CD14-positive monocyte (primary cell): ENCODE measurements around the gene ADAMTS15. TPM values are rescaled to one million over a fixed set of nuclear protein-coding genes. Genes with fewer than 3 reads are reported as not detected.
A peak's percentile ranks its signal among the peaks of the same experiment; 100 is the strongest.

Source experiments
- DNase-seq, 3 donors: peaks; one replicate each; pipeline ENCODE4 v3.0.0-alpha.2; 2011 to 2022
- H2AFZ ChIP-seq: 2 replicates; pipeline ENCODE4 v1.6.0; 2012; ENCODE audit warnings: mild to moderate bottlenecking, low read depth, low read length, inconsistent platforms; ENCODE audit not compliant: insufficient read depth, poor library complexity, severe bottlenecking
- H3K27ac ChIP-seq, 2 donors: 1 replicate in 1 of 2; 2 replicates in 1 of 2; pipeline ENCODE4 v1.5.1; 2012 to 2013; ENCODE audit warnings: low read length in 2 of 2, control low read depth in 1 of 2, inconsistent platforms in 1 of 2, low read depth in 1 of 2, mild to moderate bottlenecking in 1 of 2
- H3K27me3 ChIP-seq, 2 donors: one replicate each; pipeline versions ENCODE4 v1.6.0 to v1.6.1; 2011 to 2013; ENCODE audit warnings: low read length in 2 of 2; ENCODE audit not compliant: control insufficient read depth in 2 of 2, insufficient read depth in 2 of 2
- H3K36me3 ChIP-seq, 2 donors: replicated peaks in 1 of 2; 1 replicate in 1 of 2; 2 replicates in 1 of 2; pipeline versions ENCODE4 v1.5.1 to v1.6.1; 2012 to 2013; ENCODE audit warnings: low read length in 2 of 2, control low read depth in 1 of 2, inconsistent platforms in 1 of 2, mild to moderate bottlenecking in 1 of 2; ENCODE audit not compliant: insufficient read depth in 2 of 2, control insufficient read depth in 1 of 2
- H3K4me1 ChIP-seq, 2 donors: 1 replicate in 1 of 2; 2 replicates in 1 of 2; pipeline versions ENCODE4 v1.5.1 to v1.6.1; 2012 to 2013; ENCODE audit warnings: low read length in 2 of 2, control low read depth in 1 of 2, inconsistent platforms in 1 of 2, mild to moderate bottlenecking in 1 of 2, moderate library complexity in 1 of 2; ENCODE audit not compliant: insufficient read depth in 2 of 2, control insufficient read depth in 1 of 2
- H3K4me2 ChIP-seq: replicated peaks from 2 replicates; pipeline ENCODE3; 2012; ENCODE audit warnings: low read length, moderate library complexity, mild to moderate bottlenecking; ENCODE audit not compliant: poor library complexity, severe bottlenecking; ENCODE audit errors: extremely low read depth
- H3K4me3 ChIP-seq, 3 experiments: fragments of 200-600 bp in 1 of 3; sonication (generic) in 1 of 3; replicated peaks in 1 of 3; 1 replicate in 2 of 3; 2 replicates in 1 of 3; pipeline ENCODE4 v1.5.1; 2011 to 2013; ENCODE audit warnings: low read length in 3 of 3, mild to moderate bottlenecking in 3 of 3, control low read depth in 2 of 3, low read depth in 2 of 3, inconsistent platforms in 1 of 3, moderate library complexity in 1 of 3
- H3K79me2 ChIP-seq: 2 replicates; pipeline ENCODE4 v1.6.0; 2012; ENCODE audit warnings: mild to moderate bottlenecking, control low read depth, inconsistent platforms, low read length, moderate library complexity; ENCODE audit not compliant: insufficient read depth
- H3K9ac ChIP-seq: 2 replicates; pipeline ENCODE4 v1.6.0; 2017; ENCODE audit warnings: low read length, mild to moderate bottlenecking; ENCODE audit not compliant: insufficient read depth, poor library complexity, severe bottlenecking
- H3K9me3 ChIP-seq, 2 donors: replicated peaks in 1 of 2; 1 replicate in 1 of 2; 2 replicates in 1 of 2; pipeline versions ENCODE4 v1.5.1 to v1.6.1; 2012 to 2013; ENCODE audit warnings: low read length in 2 of 2, control low read depth in 1 of 2; ENCODE audit not compliant: control insufficient read depth in 1 of 2, insufficient read depth in 1 of 2
- H4K20me1 ChIP-seq: 2 replicates; pipeline ENCODE4 v1.6.0; 2012; ENCODE audit warnings: mild to moderate bottlenecking, low read length, control low read depth, moderate library complexity; ENCODE audit not compliant: insufficient read depth
- H3K27ac Mint-ChIP-seq, 7 donors: one replicate each; pipeline ENCODE4 v1.8.0; 2020; ENCODE audit warnings: mild to moderate bottlenecking in 7 of 7, mixed read lengths in 7 of 7, moderate library complexity in 6 of 7, inconsistent platforms in 2 of 7
- H3K27me3 Mint-ChIP-seq, 3 donors: one replicate each; pipeline ENCODE4 v1.8.0; 2021 to 2022; ENCODE audit warnings: low read depth in 3 of 3, mild to moderate bottlenecking in 3 of 3, mixed read lengths in 3 of 3, moderate library complexity in 3 of 3, inconsistent platforms in 1 of 3
- H3K36me3 Mint-ChIP-seq, 2 donors: one replicate each; pipeline ENCODE4 v1.8.0; 2020; ENCODE audit warnings: mixed read lengths in 2 of 2, inconsistent platforms in 1 of 2, mild to moderate bottlenecking in 1 of 2
- H3K4me1 Mint-ChIP-seq: one replicate; pipeline ENCODE4 v1.8.0; 2020; ENCODE audit warnings: mild to moderate bottlenecking, mixed read lengths
- H3K4me3 Mint-ChIP-seq, 2 donors: one replicate each; pipeline ENCODE4 v1.8.0; 2020; ENCODE audit warnings: mild to moderate bottlenecking in 2 of 2, mixed read lengths in 2 of 2, moderate library complexity in 1 of 2
- H3K9me3 Mint-ChIP-seq, 7 donors: one replicate each; pipeline ENCODE4 v1.8.0; 2020 to 2022; ENCODE audit warnings: mixed read lengths in 7 of 7, mild to moderate bottlenecking in 6 of 7, moderate library complexity in 6 of 7, inconsistent platforms in 2 of 7
- WGBS: methylation state at CpG from one replicate; pipeline ENCODE4 v1.1.5; 2013; ENCODE audit warnings: missing lambda C conversion rate; ENCODE audit not compliant: insufficient coverage; 5-methylcytosine and 5-hydroxymethylcytosine counted together
- intact Hi-C, 2 donors: fragments of 100-400 bp; cut with micrococcal nuclease; formaldehyde crosslinking; loops; one replicate each; pipeline versions ENCODE4 v1.15.0 to v1.15.1; 2023
- polyA plus RNA-seq, 3 donors: library from polyadenylated mRNA; depleted of rRNA in 1 of 3; unstranded in 2 of 3; stranded (reverse) in 1 of 3; fragments of 300-500 nt in 2 of 3; fragments of >200 nt in 1 of 3; fragmentation: Illumina TruSeq in 2 of 3; gene quantifications; 1 replicate in 2 of 3; 2 replicates in 1 of 3; pipeline ENCODE4 v1.2.3, GENCODE V29; 2012 to 2021
- TF ChIP-seq, protein P1 (sequence below): fragments of 200-600 bp; IDR thresholded peaks from one replicate; pipeline ENCODE4 v1.8.0; 2022; ENCODE audit warnings: antibody characterized with exemption, mild to moderate bottlenecking

The ADAMTS15 gene
- polyA plus RNA-seq, 3 donors = not detected

DNA sequence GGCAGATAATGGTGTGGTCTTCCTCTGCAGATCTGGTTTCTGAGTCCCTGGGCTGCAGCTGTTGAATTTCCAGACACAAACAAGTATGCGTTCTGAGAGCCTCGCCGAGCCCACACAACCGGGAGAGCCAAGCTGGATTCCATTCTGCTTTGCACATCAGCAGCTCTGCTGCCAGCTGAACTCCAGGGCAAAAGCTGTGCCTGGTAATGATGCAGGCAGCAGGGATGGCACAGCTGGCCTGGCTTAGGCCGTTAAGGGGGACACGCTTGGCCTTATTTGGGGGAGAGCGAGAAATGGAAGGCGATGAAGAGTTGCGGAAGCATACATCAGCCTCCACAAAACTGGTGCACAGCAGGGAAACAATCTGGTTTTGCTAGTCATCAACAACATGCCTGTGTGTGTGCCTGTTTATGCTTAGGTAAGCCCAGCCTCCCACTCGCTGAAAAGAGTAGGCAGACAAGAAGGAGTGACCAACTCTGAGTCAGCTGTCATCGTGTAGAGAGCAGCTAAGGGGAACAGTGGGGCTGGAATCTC, 45.1 kb upstream of the ADAMTS15 start:
- TF ChIP-seq, protein P1, sequence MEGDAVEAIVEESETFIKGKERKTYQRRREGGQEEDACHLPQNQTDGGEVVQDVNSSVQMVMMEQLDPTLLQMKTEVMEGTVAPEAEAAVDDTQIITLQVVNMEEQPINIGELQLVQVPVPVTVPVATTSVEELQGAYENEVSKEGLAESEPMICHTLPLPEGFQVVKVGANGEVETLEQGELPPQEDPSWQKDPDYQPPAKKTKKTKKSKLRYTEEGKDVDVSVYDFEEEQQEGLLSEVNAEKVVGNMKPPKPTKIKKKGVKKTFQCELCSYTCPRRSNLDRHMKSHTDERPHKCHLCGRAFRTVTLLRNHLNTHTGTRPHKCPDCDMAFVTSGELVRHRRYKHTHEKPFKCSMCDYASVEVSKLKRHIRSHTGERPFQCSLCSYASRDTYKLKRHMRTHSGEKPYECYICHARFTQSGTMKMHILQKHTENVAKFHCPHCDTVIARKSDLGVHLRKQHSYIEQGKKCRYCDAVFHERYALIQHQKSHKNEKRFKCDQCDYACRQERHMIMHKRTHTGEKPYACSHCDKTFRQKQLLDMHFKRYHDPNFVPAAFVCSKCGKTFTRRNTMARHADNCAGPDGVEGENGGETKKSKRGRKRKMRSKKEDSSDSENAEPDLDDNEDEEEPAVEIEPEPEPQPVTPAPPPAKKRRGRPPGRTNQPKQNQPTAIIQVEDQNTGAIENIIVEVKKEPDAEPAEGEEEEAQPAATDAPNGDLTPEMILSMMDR = no peak
- H4K20me1 ChIP-seq = no peaks in the 10 kb centered on the region
- H3K27me3 ChIP-seq = peaks cover 0 to 3% of the 10 kb centered on the region in 2 donors
- no peaks in the 10 kb centered on the region for H3K36me3 Mint-ChIP-seq
- peaks cover 24% of the 10 kb centered on the region for H3K4me1 Mint-ChIP-seq
- H3K27me3 Mint-ChIP-seq = peaks cover 6 to 15% (median 10%) of the 10 kb centered on the region in 3 donors
- no peak overlapping the region for H3K4me3 Mint-ChIP-seq
- H3K9ac ChIP-seq = no peak overlapping the region
- H3K4me2 ChIP-seq = no peak overlapping the region
- peak overlapping the region in 1 of 7 donors; percentile 38 for H3K27ac Mint-ChIP-seq
- 91% methylated on average over 9 of the region's 11 CpGs for WGBS
- H3K9me3 Mint-ChIP-seq = peaks cover 0 to 2% (median 0%) of the 10 kb centered on the region in 7 donors
- H3K4me1 ChIP-seq = peaks cover 16 to 21% of the 10 kb centered on the region in 2 donors
- H3K79me2 ChIP-seq = no peaks in the 10 kb centered on the region
- H3K36me3 ChIP-seq = no peaks in the 10 kb centered on the region
- no peak overlapping the region for H3K4me3 ChIP-seq
- intact Hi-C loops = no loop called here
- H3K9me3 ChIP-seq = no peaks in the 10 kb centered on the region
- no peak overlapping the region for H3K27ac ChIP-seq
- H2AFZ ChIP-seq = no peak overlapping the region
- no peak for DNase-seq

DNA sequence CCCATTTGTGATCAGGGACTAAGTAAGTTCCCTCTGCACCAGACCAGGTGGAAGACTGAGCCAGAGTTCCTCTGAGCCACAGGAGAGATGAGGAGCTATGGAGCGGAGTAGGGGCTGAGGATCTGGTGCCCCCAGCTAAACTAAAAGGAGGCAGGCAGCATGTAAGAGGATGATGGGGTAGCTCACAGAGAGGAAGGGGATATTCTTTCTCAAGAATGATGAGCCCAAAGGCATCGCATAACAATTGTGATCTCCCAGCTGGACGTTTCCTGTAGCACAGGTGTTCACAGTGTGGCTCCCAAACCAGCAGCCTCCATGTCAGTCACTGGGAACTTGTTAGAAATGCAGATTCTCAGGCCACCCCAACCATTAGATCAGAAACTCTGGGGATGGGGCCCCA, 44.5 kb upstream of the ADAMTS15 start:
- Histone ChIP-seq H3K4me1 (peaks cover 16 to 21% of the 10 kb centered on the region in 2 donors), H3K4me2 (no peak overlapping the region), H3K27ac (no peak overlapping the region), H3K27me3 (peaks cover 0 to 3% of the 10 kb centered on the region in 2 donors), H3K79me2 (no peaks in the 10 kb centered on the region), H3K9me3 (no peaks in the 10 kb centered on the region), H4K20me1 (no peaks in the 10 kb centered on the region), H3K9ac (no peak overlapping the region), H3K4me3 (no peak overlapping the region), H3K36me3 (no peaks in the 10 kb centered on the region), H2AFZ (no peak overlapping the region)
- no peak overlapping the region for H3K4me3 Mint-ChIP-seq
- intact Hi-C loops = no loop called here
- TF ChIP-seq, protein P1 = no peak
- peaks cover 0 to 2% (median 0%) of the 10 kb centered on the region in 7 donors for H3K9me3 Mint-ChIP-seq
- no peaks in the 10 kb centered on the region for H3K36me3 Mint-ChIP-seq
- H3K4me1 Mint-ChIP-seq = peaks cover 24% of the 10 kb centered on the region
- peaks cover 4 to 17% (median 11%) of the 10 kb centered on the region in 3 donors for H3K27me3 Mint-ChIP-seq
- H3K27ac Mint-ChIP-seq = no peak overlapping the region
- no peak for DNase-seq
- WGBS = 93% methylated on average over 3 of the region's 3 CpGs
